GM18526 (cell line): Measurements from ENCODE around the gene PSAT1.

ENCODE experiments used
- POLR2A ChIP-seq: IDR thresholded peaks from 3 replicates; pipeline ENCODE4 v1.6.1; 2011; ENCODE audit not compliant: insufficient read length; ENCODE audit errors: extremely low read depth

PSAT1 gene

GRCh38 chr9:78324068-78324650 is 27.2 kb downstream of the PSAT1 start:
- TF ChIP-seq POLR2A: no peak

GRCh38 chr9:78324682-78325081 is 27.8 kb downstream of the PSAT1 start:
- no peak for TF ChIP-seq POLR2A

- TF ChIP-seq POLR2A: no peak
Observed at GRCh38 chr9:78325343-78325742, 28.4 kb downstream of the PSAT1 start.

GRCh38 chr9:78325846-78326360 is 29.0 kb downstream of the PSAT1 start:
- no peak for TF ChIP-seq POLR2A

GRCh38 chr9:78326564-78326963 is 29.6 kb downstream of the PSAT1 start:
- no peak for TF ChIP-seq POLR2A

GRCh38 chr9:78332381-78332780 is 35.5 kb downstream of the PSAT1 start:
- TF ChIP-seq POLR2A: no peak

- TF ChIP-seq POLR2A: no peak
Observed at GRCh38 chr9:78348848-78349247, 51.9 kb downstream of the PSAT1 start.

GRCh38 chr9:78351816-78352215 is 54.9 kb downstream of the PSAT1 start:
- no peak for TF ChIP-seq POLR2A

- TF ChIP-seq POLR2A: no peak
Observed at GRCh38 chr9:78354324-78354973, 57.5 kb downstream of the PSAT1 start.

- TF ChIP-seq POLR2A: no peak
Observed at GRCh38 chr9:78354989-78355388, 58.1 kb downstream of the PSAT1 start.

GRCh38 chr9:78356634-78357033 is 59.7 kb downstream of the PSAT1 start:
- TF ChIP-seq POLR2A: no peak

GRCh38 chr9:78357165-78357873 is 60.4 kb downstream of the PSAT1 start:
- no peak for TF ChIP-seq POLR2A

- TF ChIP-seq POLR2A: no peak
Observed at GRCh38 chr9:78358329-78359051, 61.6 kb downstream of the PSAT1 start.

- TF ChIP-seq POLR2A: no peak
Observed at GRCh38 chr9:78363221-78363620, 66.3 kb downstream of the PSAT1 start.
